K562 (cell line): Measurements from ENCODE around the gene USP28. TPM values are rescaled to one million over a fixed set of nuclear protein-coding genes. Genes with fewer than 3 reads are reported as not detected.

Source experiments
- ATAC-seq: fragments of 200-7000 bp; cut with Tn5 transposase; 3 replicates; pipeline ENCODE4 v1.9.1; 2020; ENCODE audit warnings: moderate library complexity
- BruUV-seq: library from RNA; stranded (reverse); fragments of 400-500 nt; replicated peaks from 2 replicates; lab custom pipeline; 2021; lab: Mats Ljungman, UMichigan
- CTCF ChIA-PET: fragments of 300-600 bp; formaldehyde crosslinking; extraction: SDS; loops from one replicate; lab custom pipeline; 2021; ENCODE audit warnings: low intra/inter-chr PET ratio; lab: Yijun Ruan, JAX
- POLR2A ChIA-PET: fragments of 300-600, 350-650 bp; sonication (Branson Sonifier 250); formaldehyde crosslinking; extraction: SDS; loops from one replicate; lab custom pipeline; 2021; ENCODE audit warnings: antibody characterized with exemption, inconsistent platforms; lab: Yijun Ruan, JAX
- DNase-seq, 4 experiments: peaks; one replicate each; pipeline versions ENCODE4 v3.0.0 to v3.0.0-alpha.2; 2011 to 2018; ENCODE audit warnings: low spot score in 3 of 4, mixed read lengths in 3 of 4; ENCODE audit errors: extremely low read depth in 1 of 4
- FAIRE-seq: peaks from 2 replicates; lab custom pipeline; 2011; peaks lifted over from hg19 to GRCh38; lab: Jason Lieb, UNC
- H2AFZ ChIP-seq: 2 replicates; pipeline ENCODE4 v1.6.0; 2011; ENCODE audit warnings: low read depth, low read length, control low read depth, inconsistent platforms
- H3K27ac ChIP-seq: fragments of 200-600 bp; 3 replicates; pipeline ENCODE4 v1.8.0; 2011; ENCODE audit warnings: low read depth, mild to moderate bottlenecking, control low read depth, inconsistent platforms, low read length, moderate library complexity, mixed read lengths; ENCODE audit errors: extremely low read depth
- H3K27me3 ChIP-seq, 2 experiments: fragments of 300-600 bp in 1 of 2; 2 replicates in 1 of 2; 3 replicates in 1 of 2; pipeline versions ENCODE4 v1.6.0 to v1.8.0; 2011; ENCODE audit warnings: inconsistent platforms in 2 of 2, low read length in 2 of 2, mild to moderate bottlenecking in 1 of 2, mixed read lengths in 1 of 2, moderate library complexity in 1 of 2; ENCODE audit not compliant: control insufficient read depth in 2 of 2, insufficient read depth in 2 of 2
- H3K36me3 ChIP-seq: fragments of 300-600 bp; 3 replicates; pipeline ENCODE4 v1.8.0; 2011; ENCODE audit warnings: mild to moderate bottlenecking, low read length, inconsistent platforms; ENCODE audit not compliant: control insufficient read depth, insufficient read depth
- H3K4me1 ChIP-seq, 2 experiments: fragments of 200-600 bp in 1 of 2; replicated peaks in 1 of 2; 2 replicates in 1 of 2; 3 replicates in 1 of 2; pipeline versions ENCODE4 v1.5.1 to v1.8.0; 2011; ENCODE audit warnings: inconsistent platforms in 2 of 2, low read length in 2 of 2, mild to moderate bottlenecking in 1 of 2, mixed read lengths in 1 of 2, moderate library complexity in 1 of 2; ENCODE audit not compliant: control insufficient read depth in 2 of 2, insufficient read depth in 2 of 2
- H3K4me2 ChIP-seq: 2 replicates; pipeline ENCODE4 v1.6.1; 2011; ENCODE audit warnings: low read length, control low read depth, inconsistent platforms, mixed read lengths; ENCODE audit not compliant: insufficient read depth
- H3K4me3 ChIP-seq: fragments of 200-600 bp; sonication (generic), shearing (Covaris generic); 2 replicates; pipeline ENCODE4 v1.5.1; 2016; ENCODE audit warnings: control low read depth, inconsistent platforms
- H3K79me2 ChIP-seq: fragments of 200-600 bp; 3 replicates; pipeline ENCODE4 v1.8.0; 2011; ENCODE audit warnings: low read length, inconsistent platforms; ENCODE audit not compliant: control insufficient read depth, insufficient read depth
- H3K9ac ChIP-seq, 2 experiments: 2 replicates each; pipeline versions ENCODE4 v1.6.0 to v1.6.1; 2011; ENCODE audit warnings: low read depth in 2 of 2, low read length in 2 of 2, control low read depth in 1 of 2, inconsistent platforms in 1 of 2, mild to moderate bottlenecking in 1 of 2, mixed read lengths in 1 of 2; ENCODE audit not compliant: insufficient read depth in 1 of 2
- H3K9me1 ChIP-seq: one replicate; pipeline ENCODE4 v1.6.0; 2011; ENCODE audit warnings: inconsistent platforms, mild to moderate bottlenecking, low read length, moderate library complexity; ENCODE audit not compliant: control insufficient read depth, insufficient read depth
- H3K9me3 ChIP-seq: replicated peaks from 2 replicates; pipeline ENCODE4 v1.5.1; 2011; ENCODE audit warnings: low read depth, low read length, inconsistent platforms; ENCODE audit not compliant: control insufficient read depth, insufficient read depth
- H4K20me1 ChIP-seq: replicated peaks from 2 replicates; pipeline ENCODE4 v1.6.1; 2011; ENCODE audit warnings: low read length, inconsistent platforms, mixed read lengths; ENCODE audit not compliant: control insufficient read depth, insufficient read depth
- BRD4 ChIP-seq: fragments of 200-600 bp; sonication (generic); IDR thresholded peaks from 2 replicates; pipeline ENCODE4 v1.6.1; 2017; ENCODE audit warnings: inconsistent platforms
- PML ChIP-seq: IDR thresholded peaks from 2 replicates; pipeline ENCODE4 v1.6.1; 2012; ENCODE audit warnings: low read length, inconsistent platforms
- POLR2AphosphoS2 ChIP-seq: IDR thresholded peaks from 2 replicates; pipeline ENCODE4 v1.6.1; 2012; ENCODE audit warnings: low read length, improper control_type of control experiment
- RCOR1 ChIP-seq, 2 experiments: IDR thresholded peaks; 2 replicates each; pipeline ENCODE4 v1.6.1; 2012; ENCODE audit warnings: low read depth in 2 of 2, low read length in 2 of 2, borderline replicate concordance in 1 of 2, improper control_type of control experiment in 1 of 2
- ZNF668 ChIP-seq: fragments of 250-450 bp; sonication (Bioruptor Pico); IDR thresholded peaks from 2 replicates; pipeline ENCODE4 v1.8.0; 2022; ENCODE audit warnings: mild to moderate bottlenecking, inconsistent platforms
- whole genome bisulfite sequencing: fragments of 100-300 bp; shearing (Covaris generic); methylation state at CpG from one replicate; pipeline ENCODE4 v1.1.6; 2016; ENCODE audit warnings: low coverage, mixed read lengths; ENCODE audit not compliant: insufficient coverage; ENCODE audit errors: missing lambda C conversion rate; 5-methylcytosine and 5-hydroxymethylcytosine counted together
- in situ Hi-C: fragments of 300-500 bp; cut with MboI; formaldehyde crosslinking; loops from 4 replicates; pipeline ENCODE4 v1.15.0; 2018; ENCODE audit warnings: inconsistent platforms, mixed read lengths
- intact Hi-C: fragments of 100-400 bp; cut with micrococcal nuclease; formaldehyde crosslinking; loops from 2 replicates; pipeline ENCODE4 v1.14.2; 2022
- polyA plus RNA-seq, 8 experiments: library from polyadenylated mRNA; depleted of rRNA in 4 of 8; stranded (reverse) in 5 of 8; unstranded in 3 of 8; fragments of >200 nt; fragmentation: Nextera tagmentation in 2 of 8; fragmentation: Illumina TruSeq in 1 of 8; extraction: Ambion mirVana in 2 of 8; extraction: Trizol in 1 of 8; gene quantifications; 2 replicates each; pipeline versions ENCODE4 v1.2.1 to v1.2.3, GENCODE V29; 2011 to 2014; ENCODE audit warnings: inconsistent platforms in 1 of 8, missing spikeins in 1 of 8
- total RNA-seq, 7 experiments: library from RNA; depleted of rRNA in 6 of 7; stranded (reverse); fragments of >200 nt in 6 of 7; fragmentation: Illumina TruSeq in 2 of 7; extraction: Trizol in 2 of 7; gene quantifications; 2 replicates each; pipeline versions ENCODE4 v1.2.1 to v1.2.3, GENCODE V29; 2011 to 2021; ENCODE audit warnings: low replicate concordance in 1 of 7
- TF ChIP-seq, protein P1 (sequence below): fragments of 250-450 bp; sonication (Bioruptor Pico); IDR thresholded peaks from 2 replicates; pipeline ENCODE4 v1.5.0; 2020; ENCODE audit warnings: mild to moderate bottlenecking

USP28 gene
- total and polyA plus RNA-seq, 9 of the 15 experiments (the other 6 are each of a cell fraction or from before 2014, with no cell fraction given): 3.7 to 42.7 (median 20.3) TPM

DNA sequence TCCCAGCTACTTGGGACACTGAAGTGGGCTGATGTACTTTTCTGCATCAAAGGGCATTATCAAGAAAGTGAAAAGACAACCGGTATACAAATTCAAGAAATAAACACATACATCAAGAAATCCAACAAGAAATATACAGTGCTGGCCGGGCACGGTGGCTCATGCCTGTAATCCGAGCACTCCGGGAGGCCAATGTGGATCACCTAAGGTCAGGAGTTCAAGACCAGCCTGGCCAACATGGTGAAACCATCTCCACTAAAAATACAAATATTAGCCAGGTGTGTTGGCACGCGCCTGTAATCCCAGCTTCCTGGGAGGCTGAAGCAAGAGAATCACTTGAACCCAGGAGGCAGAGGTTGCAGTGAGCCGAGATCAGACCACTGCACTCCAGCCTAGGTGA, 9.5 kb downstream of the USP28 start:
- peaks cover 9% of the 10 kb centered on the region; the same call in 2 of the 3 replicates for H3K79me2 ChIP-seq
- in situ Hi-C loops (no loop called here), intact Hi-C loops (no loop called here)
- ChIA-PET CTCF (no interaction called here), POLR2A (no interaction called here)
- H3K9me1 ChIP-seq: no peaks in the 10 kb centered on the region
- DNase-seq: no peak
- H2AFZ ChIP-seq: no peak overlapping the region
- 90% methylated on average over 8 of the region's 8 CpGs for WGBS
- FAIRE-seq: no peak
- H3K36me3 ChIP-seq: peaks cover 8% of the 10 kb centered on the region; the same call in 1 of the 3 replicates
- no peak overlapping the region for H3K4me2 ChIP-seq
- no peak overlapping the region for H3K9ac ChIP-seq
- no peak for ATAC-seq
- no peak overlapping the region for H3K4me3 ChIP-seq
- H3K4me1 ChIP-seq: no peaks in the 10 kb centered on the region
- no peaks in the 10 kb centered on the region for H3K27me3 ChIP-seq
- no peak overlapping the region for H3K27ac ChIP-seq
- no peak for TF ChIP-seq POLR2AphosphoS2
- TF ChIP-seq ZNF668 (CRISPR knock-in tag): no peak
- no peak for TF ChIP-seq PML
- TF ChIP-seq RCOR1 (IDR thresholded peaks at IDR 0.05; ENCODE audit: borderline replicate concordance in 1 of 2, low read depth in 2 of 2, low read length in 2 of 2): no peak
- no peak for TF ChIP-seq BRD4
- TF ChIP-seq, protein P1, sequence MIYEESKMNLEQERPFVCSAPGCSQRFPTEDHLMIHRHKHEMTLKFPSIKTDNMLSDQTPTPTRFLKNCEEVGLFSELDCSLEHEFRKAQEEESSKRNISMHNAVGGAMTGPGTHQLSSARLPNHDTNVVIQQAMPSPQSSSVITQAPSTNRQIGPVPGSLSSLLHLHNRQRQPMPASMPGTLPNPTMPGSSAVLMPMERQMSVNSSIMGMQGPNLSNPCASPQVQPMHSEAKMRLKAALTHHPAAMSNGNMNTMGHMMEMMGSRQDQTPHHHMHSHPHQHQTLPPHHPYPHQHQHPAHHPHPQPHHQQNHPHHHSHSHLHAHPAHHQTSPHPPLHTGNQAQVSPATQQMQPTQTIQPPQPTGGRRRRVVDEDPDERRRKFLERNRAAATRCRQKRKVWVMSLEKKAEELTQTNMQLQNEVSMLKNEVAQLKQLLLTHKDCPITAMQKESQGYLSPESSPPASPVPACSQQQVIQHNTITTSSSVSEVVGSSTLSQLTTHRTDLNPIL (CRISPR knock-in tag): no peak
- BruUV-seq: no TSS peak
- H4K20me1 ChIP-seq: peaks cover 2% of the 10 kb centered on the region; the same call in 1 of the 2 replicates
- H3K9me3 ChIP-seq: no peaks in the 10 kb centered on the region
